Lower lobe of right lung (tissue), 2 donors: ENCODE measurements around the gene SLC12A9. TPM values are rescaled to one million over a fixed set of nuclear protein-coding genes. Genes with fewer than 3 reads are reported as not detected.

Source experiments
- ATAC-seq, 2 donors: fragments of 200-7000 bp; cut with Tn5 transposase; one replicate each; pipeline ENCODE4 v1.9.1; 2020 to 2022; ENCODE audit warnings: mild to moderate bottlenecking in 2 of 2, moderate library complexity in 2 of 2
- DNase-seq: peaks from one replicate; pipeline ENCODE4 v3.0.0-alpha.2; 2020
- H3K27ac ChIP-seq: fragments of 200-600 bp; one replicate; pipeline ENCODE4 v1.8.0; 2022
- H3K27me3 ChIP-seq: fragments of 200-600 bp; one replicate; pipeline ENCODE4 v1.8.0; 2022; ENCODE audit warnings: low read depth
- H3K36me3 ChIP-seq: fragments of 200-600 bp; one replicate; pipeline ENCODE4 v1.8.0; 2022; ENCODE audit warnings: mild to moderate bottlenecking
- H3K4me1 ChIP-seq: fragments of 200-600 bp; one replicate; pipeline ENCODE4 v1.8.0; 2022
- H3K4me3 ChIP-seq: fragments of 200-600 bp; one replicate; pipeline ENCODE4 v1.8.0; 2022; ENCODE audit warnings: mild to moderate bottlenecking
- H3K9me3 ChIP-seq: fragments of 200-600 bp; one replicate; pipeline ENCODE4 v1.8.0; 2022
- intact Hi-C: fragments of 100-400 bp; cut with DNase I; formaldehyde crosslinking; loops from one replicate; pipeline ENCODE4 v1.11.0; 2022
- total RNA-seq: library from RNA; stranded (reverse); fragmentation: NEBNext Ultra II Directional; extraction: Animal tissue kit (Norgen Biotek cat#: 25700); gene quantifications from one replicate; pipeline ENCODE4 v1.2.1, GENCODE V29; 2021
- TF ChIP-seq, protein P1 (sequence below): fragments of 200-600 bp; IDR thresholded peaks from one replicate; pipeline ENCODE4 v1.8.0; 2022; ENCODE audit warnings: antibody characterized with exemption, mild to moderate bottlenecking
- donor health status: DM: no; HTN: yes; CAD: no; lungs with severe emphysema.

SLC12A9 gene
- total RNA-seq, 1 donor from 2014 or later: 43.6 TPM

DNA sequence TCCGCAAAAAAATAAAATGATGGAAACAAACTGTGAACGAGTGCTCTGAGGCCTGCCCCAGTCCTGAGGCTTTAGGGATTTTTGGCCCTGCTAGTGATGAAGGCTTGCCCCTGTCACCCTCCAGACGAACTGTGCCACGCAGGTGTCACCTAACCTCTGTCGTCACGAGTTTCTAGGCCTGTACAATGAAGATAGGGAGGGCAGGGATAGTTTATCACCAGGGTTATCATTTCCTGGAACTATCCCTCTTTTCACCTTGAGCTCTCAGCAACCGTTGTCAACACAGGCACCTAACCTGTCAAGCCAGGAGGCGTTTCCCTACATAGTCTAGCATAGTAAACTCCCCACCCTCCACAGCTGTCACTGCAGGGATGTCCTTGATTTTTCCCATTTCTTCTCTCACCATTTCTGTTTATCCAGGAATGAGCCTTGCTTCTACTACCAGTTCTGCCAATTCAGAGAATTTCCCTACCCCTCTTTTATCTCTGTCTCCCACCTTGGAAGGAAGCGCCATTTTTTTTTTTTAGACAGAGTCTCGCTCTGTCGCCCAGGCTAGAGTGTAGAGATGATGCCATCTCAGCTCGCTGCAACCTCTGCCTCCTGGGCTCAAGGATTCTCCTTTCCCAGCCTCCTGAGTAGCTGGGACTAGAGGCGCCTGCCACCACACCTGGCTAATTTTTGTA, 45.4 kb downstream of the SLC12A9 start:
- H3K36me3 ChIP-seq: no peaks in the 10 kb centered on the region
- no peak overlapping the region for H3K27ac ChIP-seq
- H3K9me3 ChIP-seq: no peaks in the 10 kb centered on the region
- ATAC-seq (no peak), DNase-seq (no peak)
- intact Hi-C loops: loop anchor here (5.0 kb wide), 1 partner anchor 159 kb away; no protein-coding TSS in a partner anchor
- TF ChIP-seq, protein P1, sequence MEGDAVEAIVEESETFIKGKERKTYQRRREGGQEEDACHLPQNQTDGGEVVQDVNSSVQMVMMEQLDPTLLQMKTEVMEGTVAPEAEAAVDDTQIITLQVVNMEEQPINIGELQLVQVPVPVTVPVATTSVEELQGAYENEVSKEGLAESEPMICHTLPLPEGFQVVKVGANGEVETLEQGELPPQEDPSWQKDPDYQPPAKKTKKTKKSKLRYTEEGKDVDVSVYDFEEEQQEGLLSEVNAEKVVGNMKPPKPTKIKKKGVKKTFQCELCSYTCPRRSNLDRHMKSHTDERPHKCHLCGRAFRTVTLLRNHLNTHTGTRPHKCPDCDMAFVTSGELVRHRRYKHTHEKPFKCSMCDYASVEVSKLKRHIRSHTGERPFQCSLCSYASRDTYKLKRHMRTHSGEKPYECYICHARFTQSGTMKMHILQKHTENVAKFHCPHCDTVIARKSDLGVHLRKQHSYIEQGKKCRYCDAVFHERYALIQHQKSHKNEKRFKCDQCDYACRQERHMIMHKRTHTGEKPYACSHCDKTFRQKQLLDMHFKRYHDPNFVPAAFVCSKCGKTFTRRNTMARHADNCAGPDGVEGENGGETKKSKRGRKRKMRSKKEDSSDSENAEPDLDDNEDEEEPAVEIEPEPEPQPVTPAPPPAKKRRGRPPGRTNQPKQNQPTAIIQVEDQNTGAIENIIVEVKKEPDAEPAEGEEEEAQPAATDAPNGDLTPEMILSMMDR: no peak
- peaks cover 23% of the 10 kb centered on the region for H3K4me1 ChIP-seq
- peaks cover 64% of the 10 kb centered on the region for H3K27me3 ChIP-seq
- no peak overlapping the region for H3K4me3 ChIP-seq

DNA sequence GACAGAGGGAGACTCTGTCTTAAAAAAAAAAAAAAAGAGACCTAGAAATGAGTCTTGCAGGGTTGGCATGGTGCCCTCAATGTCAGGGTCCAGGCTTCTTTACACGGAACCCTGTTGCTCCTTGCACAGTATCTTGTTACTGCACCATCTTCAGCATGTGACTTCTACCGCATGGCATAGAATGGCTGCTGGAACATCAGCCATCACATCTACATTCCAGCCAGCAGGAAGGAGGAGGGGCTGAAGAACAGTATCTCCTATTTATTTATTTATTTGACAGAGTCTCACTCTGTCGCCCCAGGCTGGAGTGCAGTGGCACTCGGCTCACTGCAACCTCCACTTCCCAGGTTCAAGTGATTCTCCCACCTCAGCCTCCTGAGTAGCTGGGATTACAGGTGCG, 46.9 kb downstream of the SLC12A9 start:
- Histone ChIP-seq H3K27ac (no peak overlapping the region), H3K4me1 (peaks cover 22% of the 10 kb centered on the region), H3K36me3 (no peaks in the 10 kb centered on the region), H3K27me3 (peaks cover 58% of the 10 kb centered on the region), H3K9me3 (no peaks in the 10 kb centered on the region), H3K4me3 (no peak overlapping the region)
- intact Hi-C loops: loop anchor here (5.0 kb wide), 1 partner anchor 158 kb away; no protein-coding TSS in a partner anchor
- no peak for ATAC-seq
- TF ChIP-seq, protein P1: no peak
- DNase-seq: no peak

DNA sequence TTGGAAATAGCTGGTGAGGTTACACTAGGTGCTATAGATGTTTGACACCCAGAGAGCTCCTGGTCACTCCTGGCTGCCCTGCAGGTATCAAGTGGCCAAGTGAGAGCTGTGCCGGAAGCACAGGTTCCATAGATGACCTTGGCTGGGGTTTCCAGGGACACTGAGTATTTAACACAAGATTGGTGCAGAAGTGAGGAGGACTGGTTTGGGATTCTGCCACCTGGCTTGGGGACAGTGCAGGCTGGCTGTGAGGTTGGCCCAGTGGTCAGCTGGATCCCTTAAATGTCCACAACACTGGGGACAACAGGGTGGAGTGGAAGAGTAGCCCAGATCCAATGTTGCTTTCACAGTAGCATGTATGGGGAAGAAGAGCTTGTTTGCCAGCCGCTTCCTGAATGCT, 48.5 kb downstream of the SLC12A9 start:
- H3K27ac ChIP-seq: no peak overlapping the region
- H3K9me3 ChIP-seq: no peaks in the 10 kb centered on the region
- no peak overlapping the region for H3K4me3 ChIP-seq
- intact Hi-C loops: no loop called here
- DNase-seq (no peak), ATAC-seq (no peak)
- peaks cover 43% of the 10 kb centered on the region for H3K27me3 ChIP-seq
- H3K36me3 ChIP-seq: no peaks in the 10 kb centered on the region
- peaks cover 7% of the 10 kb centered on the region for H3K4me1 ChIP-seq
- TF ChIP-seq, protein P1: no peak

DNA sequence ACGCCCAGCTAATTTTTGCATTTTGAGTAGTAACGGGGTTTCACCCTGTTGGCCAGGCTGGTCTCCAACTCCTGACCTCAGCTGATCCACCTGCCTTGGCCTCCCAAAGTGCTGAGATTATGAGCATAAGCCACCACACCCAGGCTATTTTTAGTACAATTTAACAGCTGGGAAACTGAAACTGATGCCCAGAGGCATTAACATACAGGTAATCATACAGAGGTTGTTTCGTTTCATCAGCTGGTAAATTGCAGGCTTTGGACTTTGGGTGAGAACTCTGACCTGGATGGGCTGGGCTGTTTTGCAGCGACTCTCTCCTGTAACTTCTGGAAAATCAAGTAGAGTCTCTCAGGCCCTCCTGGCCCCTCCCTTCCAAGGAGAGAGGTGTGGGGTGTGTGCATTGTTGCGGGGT, 49.4 kb downstream of the SLC12A9 start:
- Histone ChIP-seq H3K4me1 (no peaks in the 10 kb centered on the region), H3K27ac (no peak overlapping the region), H3K4me3 (no peak overlapping the region), H3K36me3 (no peaks in the 10 kb centered on the region), H3K27me3 (peaks cover 35% of the 10 kb centered on the region), H3K9me3 (no peaks in the 10 kb centered on the region)
- intact Hi-C loops: no loop called here
- TF ChIP-seq, protein P1: no peak
- ATAC-seq: no peak
- no peak for DNase-seq

DNA sequence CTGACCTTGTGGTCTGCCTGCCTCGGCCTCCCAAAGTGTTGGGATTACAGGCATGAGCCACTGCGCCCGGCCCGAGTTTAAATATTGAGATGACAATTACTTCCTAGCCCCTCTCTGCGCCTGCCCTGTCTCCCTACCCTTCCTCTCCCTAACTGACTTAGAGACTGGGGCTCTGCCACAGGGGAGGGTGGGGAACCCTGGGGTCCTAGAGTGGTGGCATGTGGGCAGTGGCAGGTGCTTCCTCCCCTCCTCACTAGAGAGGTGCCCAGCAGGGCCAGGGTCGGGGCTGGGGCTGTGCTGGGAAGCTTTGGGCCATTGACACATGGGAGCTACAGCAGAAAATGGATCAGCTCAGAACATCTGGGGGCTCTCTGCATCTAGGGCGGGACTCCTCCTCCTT, 50.1 kb downstream of the SLC12A9 start:
- no peak overlapping the region for H3K27ac ChIP-seq
- DNase-seq: no peak
- TF ChIP-seq, protein P1: no peak
- intact Hi-C loops: no loop called here
- H3K27me3 ChIP-seq: peaks cover 29% of the 10 kb centered on the region
- no peak for ATAC-seq
- no peaks in the 10 kb centered on the region for H3K36me3 ChIP-seq
- no peaks in the 10 kb centered on the region for H3K9me3 ChIP-seq
- H3K4me1 ChIP-seq: no peaks in the 10 kb centered on the region
- no peak overlapping the region for H3K4me3 ChIP-seq
